Suprapubic skin (tissue), 4 donors: ENCODE results near the gene LRMDA. TPM values are rescaled to one million over a fixed set of nuclear protein-coding genes. Genes with fewer than 3 reads are reported as not detected.

Experiments used
- DNase-seq, 2 donors: peaks; one replicate each; pipeline ENCODE4 v3.0.0-alpha.2; 2019; ENCODE audit warnings: low spot score in 2 of 2
- H3K27ac ChIP-seq: fragments of 200-600 bp; sonication (generic); one replicate; pipeline ENCODE4 v1.5.1; 2019
- H3K27me3 ChIP-seq: fragments of 200-600 bp; sonication (generic); one replicate; pipeline ENCODE4 v1.5.1; 2019
- H3K36me3 ChIP-seq: fragments of 200-600 bp; sonication (generic); one replicate; pipeline ENCODE4 v1.5.1; 2019
- H3K4me1 ChIP-seq: fragments of 200-600 bp; sonication (generic); one replicate; pipeline ENCODE4 v1.5.1; 2019
- H3K4me3 ChIP-seq: fragments of 200-600 bp; sonication (generic); one replicate; pipeline ENCODE4 v1.5.1; 2019; ENCODE audit warnings: mild to moderate bottlenecking
- H3K9me3 ChIP-seq: fragments of 200-600 bp; sonication (generic); one replicate; pipeline ENCODE4 v1.5.1; 2019
- EP300 ChIP-seq: sonication (generic); formaldehyde crosslinking; IDR thresholded peaks from one replicate; pipeline ENCODE4 v1.6.1; 2017; ENCODE audit warnings: antibody characterized with exemption
- POLR2A ChIP-seq, 2 donors: fragments of 450-650 bp; IDR thresholded peaks; one replicate each; pipeline ENCODE4 v1.6.1; 2017; ENCODE audit warnings: antibody characterized with exemption in 2 of 2, mild to moderate bottlenecking in 2 of 2, moderate library complexity in 2 of 2
- POLR2AphosphoS5 ChIP-seq, 3 donors: sonication (generic); formaldehyde crosslinking; IDR thresholded peaks; one replicate each; pipeline ENCODE4 v1.6.1; 2017; ENCODE audit warnings: antibody characterized with exemption in 3 of 3
- WGBS: methylation state at CpG from one replicate; pipeline ENCODE4 v1.1.5; 2018; 5-methylcytosine and 5-hydroxymethylcytosine counted together
- total RNA-seq, 4 donors: library from RNA; depleted of rRNA; stranded (reverse); fragments of >200 nt; gene quantifications; one replicate each; pipeline ENCODE4 v1.1.0, GENCODE V29; 2016
- TF ChIP-seq, protein P1 (sequence below), 2 donors: fragments of 200-600 bp in 1 of 2; fragments of 450-650 bp in 1 of 2; sonication (generic) in 1 of 2; IDR thresholded peaks; one replicate each; pipeline ENCODE4 v1.5.1; 2016 to 2019; ENCODE audit warnings: antibody characterized with exemption in 2 of 2, mild to moderate bottlenecking in 1 of 2, moderate library complexity in 1 of 2

The LRMDA gene
- total RNA-seq, 4 donors from 2014 or later: 0.10 to 2.9 (median 1.9) TPM; not detected in 1

DNA sequence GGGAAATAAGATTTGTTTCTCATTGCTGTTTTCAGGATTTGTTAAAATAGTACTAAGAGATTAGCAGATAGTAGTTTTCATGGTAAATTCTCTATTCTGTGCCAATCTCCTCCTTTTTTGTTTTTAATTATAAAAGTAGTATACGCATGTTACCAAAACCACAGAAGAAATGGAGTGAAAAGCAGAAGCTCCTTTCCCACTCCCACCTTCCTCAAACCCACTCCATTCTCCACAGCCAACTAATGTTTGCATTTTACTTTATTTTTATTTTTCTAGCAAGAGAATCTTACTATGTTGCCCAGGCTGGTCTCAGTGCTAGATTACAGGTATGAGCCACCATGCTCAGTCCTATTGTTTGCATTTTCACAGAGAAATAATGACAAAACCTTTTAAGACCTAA is 4.5 kb upstream of the LRMDA start:
- Histone ChIP-seq H3K27me3 (no peaks in the 10 kb centered on the region), H3K36me3 (no peaks in the 10 kb centered on the region), H3K4me3 (no peak overlapping the region), H3K9me3 (no peaks in the 10 kb centered on the region), H3K27ac (no peak overlapping the region), H3K4me1 (peaks cover 42% of the 10 kb centered on the region)
- no peak for TF ChIP-seq POLR2A (IDR thresholded peaks at IDR 0.05)
- 90% methylated on average over 1 of the region's 1 CpG for WGBS
- no peak for DNase-seq

DNA sequence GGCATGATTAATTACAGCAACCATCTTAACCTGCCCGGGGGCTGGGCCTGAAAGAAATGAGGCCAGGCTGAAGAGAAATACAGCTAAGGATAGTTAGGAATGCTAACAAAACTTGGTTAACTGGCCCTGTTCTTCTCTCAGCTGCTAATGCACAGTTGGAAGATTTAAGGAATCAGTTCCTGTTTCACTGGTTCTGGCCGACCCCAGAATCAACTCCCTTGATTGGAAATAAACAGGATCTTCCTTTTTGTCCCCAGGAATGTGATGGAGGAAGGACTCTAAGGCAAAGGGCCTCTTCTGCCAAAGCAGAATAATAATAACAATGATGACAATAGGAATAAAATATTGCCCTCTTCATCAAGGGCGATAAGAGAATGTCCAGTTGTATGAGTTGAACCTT is 3.5 kb upstream of the LRMDA start:
- no peak for TF ChIP-seq EP300
- TF ChIP-seq, protein P1, sequence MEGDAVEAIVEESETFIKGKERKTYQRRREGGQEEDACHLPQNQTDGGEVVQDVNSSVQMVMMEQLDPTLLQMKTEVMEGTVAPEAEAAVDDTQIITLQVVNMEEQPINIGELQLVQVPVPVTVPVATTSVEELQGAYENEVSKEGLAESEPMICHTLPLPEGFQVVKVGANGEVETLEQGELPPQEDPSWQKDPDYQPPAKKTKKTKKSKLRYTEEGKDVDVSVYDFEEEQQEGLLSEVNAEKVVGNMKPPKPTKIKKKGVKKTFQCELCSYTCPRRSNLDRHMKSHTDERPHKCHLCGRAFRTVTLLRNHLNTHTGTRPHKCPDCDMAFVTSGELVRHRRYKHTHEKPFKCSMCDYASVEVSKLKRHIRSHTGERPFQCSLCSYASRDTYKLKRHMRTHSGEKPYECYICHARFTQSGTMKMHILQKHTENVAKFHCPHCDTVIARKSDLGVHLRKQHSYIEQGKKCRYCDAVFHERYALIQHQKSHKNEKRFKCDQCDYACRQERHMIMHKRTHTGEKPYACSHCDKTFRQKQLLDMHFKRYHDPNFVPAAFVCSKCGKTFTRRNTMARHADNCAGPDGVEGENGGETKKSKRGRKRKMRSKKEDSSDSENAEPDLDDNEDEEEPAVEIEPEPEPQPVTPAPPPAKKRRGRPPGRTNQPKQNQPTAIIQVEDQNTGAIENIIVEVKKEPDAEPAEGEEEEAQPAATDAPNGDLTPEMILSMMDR (IDR thresholded peaks at IDR 0.05): no peak
- no peak for TF ChIP-seq POLR2A (IDR thresholded peaks at IDR 0.05)
- no peak for TF ChIP-seq POLR2AphosphoS5 (IDR thresholded peaks at IDR 0.05)
- Histone ChIP-seq H3K27ac (no peak overlapping the region), H3K4me1 (peaks cover 52% of the 10 kb centered on the region), H3K27me3 (no peaks in the 10 kb centered on the region), H3K4me3 (no peak overlapping the region), H3K9me3 (no peaks in the 10 kb centered on the region), H3K36me3 (no peaks in the 10 kb centered on the region)
- no peak for DNase-seq
- WGBS: 54% methylated on average over 3 of the region's 3 CpGs

DNA sequence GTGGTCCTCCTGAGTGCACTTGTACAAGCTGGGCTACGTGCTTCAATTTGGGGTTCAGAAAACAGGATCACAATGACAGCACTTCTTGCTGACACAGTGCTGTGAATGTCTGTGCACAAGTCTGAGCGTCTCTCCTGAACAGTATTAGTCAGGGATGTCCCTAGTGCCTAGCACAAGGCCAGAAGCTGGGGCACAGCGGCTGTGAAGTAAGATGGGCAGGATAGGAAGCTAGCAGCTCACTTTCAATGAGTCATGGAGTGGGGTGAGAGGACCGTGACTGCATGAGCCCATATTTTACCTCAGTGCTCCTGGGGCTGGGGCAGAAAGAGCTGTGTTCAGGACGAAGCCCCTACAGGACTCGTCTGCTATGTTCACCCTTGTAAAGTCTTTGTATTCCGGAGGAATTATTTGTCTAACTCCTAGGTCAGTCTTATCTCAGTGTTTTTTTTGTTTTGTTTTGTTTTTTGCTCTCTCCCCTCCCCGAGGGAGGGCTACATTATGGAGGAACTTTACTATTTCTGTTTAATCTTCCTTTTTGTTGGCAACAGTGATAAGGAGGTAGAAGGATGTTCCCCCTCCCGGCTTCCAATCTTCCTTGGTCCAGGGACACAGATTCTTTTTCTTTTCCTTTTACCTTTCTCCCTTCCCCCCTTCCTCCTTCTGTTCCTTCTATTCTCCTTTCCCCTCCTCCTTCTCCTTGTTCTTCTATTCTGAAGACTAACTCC is 2.8 kb upstream of the LRMDA start:
- TF ChIP-seq POLR2AphosphoS5 (IDR thresholded peaks at IDR 0.05): no peak
- TF ChIP-seq, protein P1 (IDR thresholded peaks at IDR 0.05): no peak
- no peak for TF ChIP-seq POLR2A (IDR thresholded peaks at IDR 0.05)
- no peak for TF ChIP-seq EP300
- Histone ChIP-seq H3K4me1 (peaks cover 52% of the 10 kb centered on the region), H3K9me3 (no peaks in the 10 kb centered on the region), H3K4me3 (no peak overlapping the region), H3K27me3 (no peaks in the 10 kb centered on the region), H3K36me3 (no peaks in the 10 kb centered on the region), H3K27ac (no peak overlapping the region)
- 74% methylated on average over 9 of the region's 9 CpGs for WGBS
- DNase-seq: no peak

GRCh38 chr10:75429159-75429827 is 2.1 kb upstream of the LRMDA start:
- 73% methylated on average over 5 of the region's 5 CpGs for WGBS
- Histone ChIP-seq H3K9me3 (no peaks in the 10 kb centered on the region), H3K4me3 (no peak overlapping the region), H3K27ac (no peak overlapping the region), H3K4me1 (peaks cover 52% of the 10 kb centered on the region), H3K36me3 (no peaks in the 10 kb centered on the region), H3K27me3 (no peaks in the 10 kb centered on the region)
- TF ChIP-seq, protein P1 (IDR thresholded peaks at IDR 0.05): no peak
- TF ChIP-seq POLR2AphosphoS5 (IDR thresholded peaks at IDR 0.05): no peak
- no peak for TF ChIP-seq POLR2A (IDR thresholded peaks at IDR 0.05)
- TF ChIP-seq EP300: no peak
- no peak for DNase-seq

GRCh38 chr10:75430000-75430763 is 1.2 kb upstream of the LRMDA start:
- H3K9me3 ChIP-seq: no peaks in the 10 kb centered on the region
- peak overlapping the region; percentile 64 for H3K4me3 ChIP-seq
- H3K4me1 ChIP-seq: peaks cover 52% of the 10 kb centered on the region
- no peaks in the 10 kb centered on the region for H3K36me3 ChIP-seq
- H3K27me3 ChIP-seq: no peaks in the 10 kb centered on the region
- no peak for DNase-seq
- H3K27ac ChIP-seq: peak overlapping the region; percentile 64
- WGBS: 38% methylated on average over 9 of the region's 9 CpGs
- TF ChIP-seq EP300: no peak
- TF ChIP-seq POLR2A (IDR thresholded peaks at IDR 0.05): no peak
- TF ChIP-seq, protein P1 (IDR thresholded peaks at IDR 0.05): no peak
- TF ChIP-seq POLR2AphosphoS5 (IDR thresholded peaks at IDR 0.05): no peak
